Pancreas (tissue), 10 donors: Measurements from ENCODE around the gene NAT16. TPM values are rescaled to one million over a fixed set of nuclear protein-coding genes. Genes with fewer than 3 reads are reported as not detected.

Experiments
- ATAC-seq, 4 donors: fragments of 200-7000 bp; cut with Tn5 transposase; one replicate each; pipeline versions ENCODE4 v1.8.0 to v1.9.1; 2020; ENCODE audit warnings: mild to moderate bottlenecking in 4 of 4, moderate library complexity in 4 of 4
- DNase-seq, 6 donors: peaks; one replicate each; pipeline ENCODE4 v3.0.0-alpha.2; 2020
- FAIRE-seq: peaks from 2 replicates; lab custom pipeline; 2012; peaks lifted over from hg19 to GRCh38; lab: Jason Lieb, UNC
- H3K27ac ChIP-seq, 4 donors: fragments of 200-600 bp; sonication (generic); 1 replicate in 3 of 4; 2 replicates in 1 of 4; pipeline versions ENCODE4 v1.5.0 to v1.8.0; 2020
- H3K27me3 ChIP-seq, 4 donors: fragments of 200-600 bp; one replicate each; pipeline ENCODE4 v1.8.0; 2021
- H3K36me3 ChIP-seq, 3 donors: fragments of 200-600 bp; sonication (generic) in 1 of 3; one replicate each; pipeline versions ENCODE4 v1.5.0 to v1.8.0; 2020 to 2021
- H3K4me1 ChIP-seq, 3 donors: fragments of 200-600 bp; one replicate each; pipeline ENCODE4 v1.8.0; 2021
- H3K4me3 ChIP-seq, 4 donors: fragments of 200-600 bp; sonication (generic) in 2 of 4; one replicate each; pipeline versions ENCODE4 v1.5.0 to v1.8.0; 2020 to 2021
- H3K9me3 ChIP-seq, 4 donors: fragments of 200-600 bp; one replicate each; pipeline ENCODE4 v1.8.0; 2021
- CTCF ChIP-seq, 4 donors: fragments of 200-600 bp; sonication (generic) in 3 of 4; IDR thresholded peaks; one replicate each; pipeline versions ENCODE4 v1.5.0 to v1.8.0; 2021; ENCODE audit warnings: antibody characterized with exemption in 4 of 4
- WGBS, 2 donors: extraction: QIAGEN DNeasy Blood & Tissue Kit; methylation state at CpG; one replicate each; pipeline ENCODE4 v1.1.7; 2013; 5-methylcytosine and 5-hydroxymethylcytosine counted together
- intact Hi-C, 3 donors: fragments of 100-400 bp; cut with DNase I; formaldehyde crosslinking; loops; one replicate each; pipeline versions ENCODE4 v1.11.1 to v1.14.2; 2022
- polyA plus RNA-seq, 2 donors: library from polyadenylated mRNA; stranded (reverse); fragments of 200-250 nt; gene quantifications; one replicate each; pipeline ENCODE4 v1.2.3, GENCODE V29; 2013
- total RNA-seq, 6 donors: library from RNA; stranded (reverse); fragmentation: NEBNext Ultra II Directional in 4 of 6; extraction: Animal tissue kit (Norgen Biotek cat#: 25700) in 4 of 6; gene quantifications; one replicate each; pipeline versions ENCODE4 v1.2.1 to v1.2.4, GENCODE V29; 2021 to 2023
- donor health status: healthy with polysubstance abuse.
- donor health status: DM: no; HTN: no; CAD: no; lungs with moderate emphysema.
- donor health status: DM: no; HTN: no; CAD: no.
- donor health status: control.
- donor health status: control.
- donor health status: Bipolar disorder and iron deficiency.
- donor health status: DM: yes; HTN: yes; CAD: no.
- donor health status: DM: no; HTN: no; CAD: no.
- donor health status: DM: no; HTN: no; CAD: no.
- donor health status: DM: yes; HTN: yes; CAD: no.

NAT16 gene
- total and polyA plus RNA-seq, 8 donors: 0.19 to 3.6 (median 0.49) TPM; not detected in 1

- H3K27ac ChIP-seq: no peak overlapping the region
- TF ChIP-seq CTCF (IDR thresholded peaks at IDR 0.05): no peak
- no peak for FAIRE-seq
- DNase-seq: no peak
- 38 to 39% methylated on average over 3 of the region's 3 CpGs for WGBS, 2 donors
- no peaks in the 10 kb centered on the region for H3K36me3 ChIP-seq
- peaks cover 5 to 48% (median 12%) of the 10 kb centered on the region in 4 donors for H3K27me3 ChIP-seq
- intact Hi-C loops: no loop called here
- peaks cover 8 to 17% (median 13%) of the 10 kb centered on the region in 3 donors for H3K4me1 ChIP-seq
- H3K4me3 ChIP-seq: no peak overlapping the region
- no peak for ATAC-seq
- H3K9me3 ChIP-seq: no peaks in the 10 kb centered on the region
Measured at GRCh38 chr7:101175664-101176063, 4.4 kb downstream of the NAT16 start.

- FAIRE-seq: no peak
- no peaks in the 10 kb centered on the region for H3K9me3 ChIP-seq
- no peak for DNase-seq
- no peak for ATAC-seq
- intact Hi-C loops: no loop called here
- peaks cover 8 to 13% (median 12%) of the 10 kb centered on the region in 3 donors for H3K4me1 ChIP-seq
- peaks cover 0 to 48% (median 7%) of the 10 kb centered on the region in 4 donors for H3K27me3 ChIP-seq
- H3K4me3 ChIP-seq: no peak overlapping the region
- whole genome bisulfite sequencing, 2 donors: 16 to 20% methylated on average over 28 of the region's 28 CpGs
- H3K27ac ChIP-seq: no peak overlapping the region
- H3K36me3 ChIP-seq: no peaks in the 10 kb centered on the region
- TF ChIP-seq CTCF (IDR thresholded peaks at IDR 0.05): no peak
Measured at GRCh38 chr7:101174322-101174854, 5.7 kb downstream of the NAT16 start.

GRCh38 chr7:101173752-101174244 is 6.3 kb downstream of the NAT16 start:
- no peak for FAIRE-seq

GRCh38 chr7:101172854-101173751 is 7.0 kb downstream of the NAT16 start:
- peaks cover 0 to 53% (median 7%) of the 10 kb centered on the region in 4 donors for H3K27me3 ChIP-seq
- peak overlapping the region in 2 of 4 donors; percentile 16 to 26 for H3K4me3 ChIP-seq
- H3K36me3 ChIP-seq: no peaks in the 10 kb centered on the region
- intact Hi-C loops: no loop called here
- no peak overlapping the region for H3K27ac ChIP-seq
- ATAC-seq: peak; percentile 77 to 87 (median 86)
- H3K4me1 ChIP-seq: peaks cover 8 to 13% (median 12%) of the 10 kb centered on the region in 3 donors
- FAIRE-seq: no peak
- no peak for TF ChIP-seq CTCF (IDR thresholded peaks at IDR 0.05)
- no peaks in the 10 kb centered on the region for H3K9me3 ChIP-seq
- DNase-seq: peak; percentile 76 to 95 (median 90)
- WGBS, 2 donors: 2% methylated on average over 39 to 53 of the region's 53 CpGs

More at GRCh38 chr7:101173752-101174244, 6.3 kb downstream of the NAT16 start:
- peaks cover 0 to 53% (median 7%) of the 10 kb centered on the region in 4 donors for H3K27me3 ChIP-seq
- intact Hi-C loops: no loop called here
- 6 to 11% methylated on average over 16 of the region's 16 CpGs for WGBS, 2 donors
- H3K4me3 ChIP-seq: peak overlapping the region in 1 of 4 donors; percentile 26
- peaks cover 8 to 13% (median 12%) of the 10 kb centered on the region in 3 donors for H3K4me1 ChIP-seq
- no peak overlapping the region for H3K27ac ChIP-seq
- peak in 3 of 4 donors; percentile 22 to 50 (median 26) for ATAC-seq
- H3K36me3 ChIP-seq: no peaks in the 10 kb centered on the region
- TF ChIP-seq CTCF (IDR thresholded peaks at IDR 0.05): no peak
- DNase-seq: peak in 2 of 6 donors; percentile 43 to 67
- no peaks in the 10 kb centered on the region for H3K9me3 ChIP-seq
